Activated T-helper 9 cell treated with anti-CD3 and anti-CD28 coated beads, Interleukin-2, amount 50 U/mL, for 16 hours (primary cell): ENCODE data around the gene NDUFA11.

Source experiments
- DNase-seq: peaks from one replicate; pipeline ENCODE4 v3.0.0-alpha.2; 2020; ENCODE audit warnings: low read depth

NDUFA11 gene

DNA sequence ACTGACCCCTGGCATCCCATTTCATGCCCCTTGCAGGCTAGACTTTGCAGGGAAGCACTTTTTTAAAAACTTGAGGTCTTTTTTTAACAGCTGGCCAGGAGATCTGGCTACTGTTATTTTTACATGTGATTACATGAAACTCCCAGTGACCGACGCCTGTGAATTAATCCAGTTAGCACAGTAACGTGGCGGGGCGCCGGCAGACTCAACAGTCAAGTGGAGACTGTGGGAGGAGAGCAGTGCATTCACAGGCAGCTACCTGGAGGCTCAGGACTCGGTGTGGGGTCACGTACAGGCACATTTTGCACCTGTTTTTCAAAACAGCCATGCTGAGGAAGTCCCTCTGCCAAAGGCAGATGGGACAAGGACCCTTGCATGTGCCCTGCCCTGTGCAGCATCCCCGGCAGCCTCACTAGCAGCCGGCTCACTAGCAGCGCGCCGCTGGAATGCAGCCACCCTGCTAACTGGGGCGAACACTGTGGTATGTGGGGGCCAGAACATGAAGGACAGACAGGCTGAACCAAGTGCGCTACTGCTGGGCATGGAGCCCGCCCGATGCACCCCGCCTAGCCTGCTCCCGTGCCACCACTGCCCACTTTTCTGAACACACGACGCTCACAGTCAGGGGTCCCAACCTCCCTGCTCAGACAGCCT, 29.1 kb upstream of the NDUFA11 start:
- DNase-seq: no peak

DNA sequence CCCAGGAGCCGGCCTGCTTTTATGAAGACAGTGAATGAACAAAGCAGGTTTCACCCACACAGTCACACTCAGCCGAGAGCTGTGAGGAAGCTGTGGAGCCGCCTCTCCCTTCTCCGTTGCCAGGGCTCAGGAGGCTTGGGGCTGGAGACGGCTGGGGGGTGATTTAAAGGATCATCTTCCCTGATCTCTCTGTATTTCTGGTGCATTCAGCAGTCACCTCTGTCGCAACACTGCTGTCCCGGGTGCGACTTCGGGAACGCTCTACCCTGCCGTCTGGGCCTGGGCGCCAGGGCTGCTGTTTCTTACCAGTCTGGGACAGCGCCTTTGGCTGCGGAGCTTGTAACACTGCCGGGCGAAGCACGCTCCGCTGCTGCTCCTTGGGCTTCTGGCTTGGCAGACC, 28.6 kb upstream of the NDUFA11 start:
- DNase-seq: no peak

DNA sequence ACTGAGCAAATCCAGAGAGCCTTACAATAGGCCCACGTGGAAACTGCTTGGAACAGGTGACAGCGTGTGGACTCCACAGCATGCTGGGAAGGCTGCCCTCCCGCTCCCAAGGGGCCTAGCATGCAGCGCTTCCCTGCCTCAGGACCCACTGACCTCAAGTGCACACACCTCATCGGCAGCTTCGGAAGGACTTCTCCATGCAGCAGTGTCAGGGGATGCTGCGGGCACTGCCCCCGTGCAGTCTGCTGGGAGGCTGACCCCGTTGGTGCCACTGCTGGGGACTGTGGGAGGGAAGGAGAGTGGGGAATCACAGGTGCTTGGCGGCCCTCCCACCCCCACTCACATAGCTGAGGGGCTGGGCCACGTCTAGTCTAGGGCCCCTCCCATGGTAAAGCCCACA, 27.7 kb upstream of the NDUFA11 start:
- DNase-seq: no peak

DNA sequence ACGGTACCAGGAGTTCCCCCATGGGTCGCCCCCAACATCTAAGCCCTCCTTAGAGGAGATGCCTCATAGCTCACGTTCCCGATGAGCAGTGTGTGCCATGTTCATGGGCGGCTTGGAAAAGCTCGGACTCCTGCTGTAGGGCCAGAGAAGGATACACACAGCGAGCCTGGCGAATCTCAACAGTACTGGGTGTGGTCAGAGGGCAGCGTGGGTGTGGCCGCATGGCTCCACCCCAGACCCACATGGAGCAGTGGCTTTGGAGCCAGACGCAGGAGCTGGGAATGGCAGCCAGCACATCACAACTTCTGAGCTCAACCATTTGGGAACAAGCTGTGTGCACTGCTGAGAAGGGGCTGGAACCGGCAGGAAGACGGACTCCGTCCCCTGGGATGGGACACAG, 26.0 kb upstream of the NDUFA11 start:
- no peak for DNase-seq

- no peak for DNase-seq
Measured at GRCh38 chr19:5929179-5929578, 25.6 kb upstream of the NDUFA11 start.

DNA sequence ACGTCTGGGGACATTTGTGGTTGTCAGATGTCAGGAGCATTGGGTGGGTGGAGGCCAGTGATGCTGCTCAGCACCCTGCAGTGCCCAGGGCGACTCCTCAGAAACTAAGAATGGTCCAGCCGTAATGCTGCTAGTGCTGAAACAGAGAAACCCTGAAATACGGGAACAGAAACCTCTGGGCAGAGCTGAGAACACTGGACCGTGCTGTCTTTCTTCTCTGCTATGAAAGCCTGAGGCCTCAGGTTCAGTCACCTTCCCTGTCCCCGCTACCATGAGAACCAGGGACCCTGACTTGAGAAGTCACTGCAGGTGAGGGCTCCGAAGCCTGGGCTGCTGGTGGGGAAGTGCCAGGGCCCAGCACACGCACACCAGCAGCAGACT, 23.8 kb upstream of the NDUFA11 start:
- DNase-seq: no peak

DNA sequence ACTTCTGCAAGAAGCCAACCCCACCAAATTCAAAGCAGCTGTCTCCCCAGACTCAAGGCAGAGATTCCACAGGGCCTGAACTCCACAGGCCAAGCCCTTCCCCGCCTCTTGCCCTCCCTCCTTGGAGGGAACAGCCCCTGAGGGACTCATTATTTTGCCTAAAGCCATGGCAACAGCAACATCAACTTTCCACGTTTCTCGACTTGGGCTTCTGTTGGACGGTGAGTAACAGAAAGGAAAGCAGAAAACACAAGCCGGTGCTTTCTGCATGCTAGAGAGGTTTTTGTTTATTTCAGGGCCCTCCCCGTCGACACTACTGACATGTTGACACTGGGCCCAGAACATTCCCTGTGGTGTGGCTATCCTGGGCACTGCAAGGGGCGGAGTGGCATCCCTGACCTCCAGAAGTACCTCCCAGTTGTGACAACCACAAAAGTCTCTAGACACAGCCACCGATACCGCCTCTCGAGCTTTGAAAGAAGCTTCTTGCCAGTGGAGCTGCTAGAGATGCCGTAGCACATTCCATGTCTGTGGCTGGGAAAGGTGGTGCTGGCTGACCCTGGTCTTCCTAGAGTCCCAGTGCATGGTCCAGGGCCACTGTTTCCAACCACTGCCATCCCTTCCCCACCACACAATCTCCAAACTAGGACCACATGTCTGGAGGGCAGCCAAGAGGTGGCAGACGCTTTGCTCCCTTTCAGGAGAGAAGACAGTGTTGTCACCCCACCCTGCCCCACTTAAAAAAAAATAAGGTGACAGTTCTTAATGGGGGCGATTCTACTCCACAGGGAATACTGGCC, 23.3 kb upstream of the NDUFA11 start:
- DNase-seq: no peak

DNA sequence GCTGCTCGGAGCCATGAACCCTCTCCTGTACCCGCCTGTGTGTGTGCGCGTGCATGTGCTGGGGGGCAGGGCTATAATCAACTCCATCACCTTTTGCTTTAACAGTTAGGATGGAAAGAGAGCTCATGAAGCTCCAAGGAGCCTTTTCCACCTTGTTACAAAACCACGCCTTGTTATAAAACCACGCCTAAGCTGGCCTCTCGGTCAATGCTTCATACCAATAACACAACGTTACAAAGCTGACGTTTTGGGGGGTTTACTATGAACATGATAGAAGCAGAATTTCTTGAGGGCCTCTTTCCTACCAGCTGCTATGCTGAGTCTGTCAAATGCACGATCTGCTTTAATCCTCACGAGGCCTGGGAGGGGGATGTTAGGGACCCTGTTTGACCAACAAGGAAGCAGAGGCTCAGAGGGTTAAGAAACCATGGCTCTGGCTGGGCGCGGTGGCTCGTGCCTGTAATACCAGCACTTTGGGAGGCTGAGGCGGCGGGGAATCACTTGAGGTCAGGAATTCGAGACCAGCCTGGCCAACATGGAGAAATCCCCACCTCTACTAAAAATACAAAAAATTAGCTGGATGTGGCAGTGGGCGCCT, 22.3 kb upstream of the NDUFA11 start:
- DNase-seq: no peak

- DNase-seq: no peak
Measured at GRCh38 chr19:5923356-5923755, 19.8 kb upstream of the NDUFA11 start.

DNA sequence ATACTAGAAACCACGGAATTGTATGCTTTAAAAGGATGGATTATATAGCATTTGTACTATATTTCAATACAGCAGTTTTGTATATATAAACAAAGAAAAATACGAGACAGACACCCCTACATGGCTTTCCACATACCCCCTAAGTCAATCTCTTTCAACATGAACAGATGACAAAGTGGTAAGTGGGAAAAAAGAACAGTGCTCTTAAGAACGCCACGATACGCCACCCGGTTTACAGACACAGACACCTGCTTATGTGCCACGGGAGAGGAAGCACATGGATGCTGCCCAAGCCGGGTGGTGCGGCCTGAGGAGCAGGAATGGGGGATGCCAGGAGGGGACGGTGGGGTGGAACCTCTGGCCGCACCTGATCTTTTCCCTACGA, 18.6 kb upstream of the NDUFA11 start:
- no peak for DNase-seq

- DNase-seq: no peak
Measured at GRCh38 chr19:5921516-5922160, 18.0 kb upstream of the NDUFA11 start.

DNA sequence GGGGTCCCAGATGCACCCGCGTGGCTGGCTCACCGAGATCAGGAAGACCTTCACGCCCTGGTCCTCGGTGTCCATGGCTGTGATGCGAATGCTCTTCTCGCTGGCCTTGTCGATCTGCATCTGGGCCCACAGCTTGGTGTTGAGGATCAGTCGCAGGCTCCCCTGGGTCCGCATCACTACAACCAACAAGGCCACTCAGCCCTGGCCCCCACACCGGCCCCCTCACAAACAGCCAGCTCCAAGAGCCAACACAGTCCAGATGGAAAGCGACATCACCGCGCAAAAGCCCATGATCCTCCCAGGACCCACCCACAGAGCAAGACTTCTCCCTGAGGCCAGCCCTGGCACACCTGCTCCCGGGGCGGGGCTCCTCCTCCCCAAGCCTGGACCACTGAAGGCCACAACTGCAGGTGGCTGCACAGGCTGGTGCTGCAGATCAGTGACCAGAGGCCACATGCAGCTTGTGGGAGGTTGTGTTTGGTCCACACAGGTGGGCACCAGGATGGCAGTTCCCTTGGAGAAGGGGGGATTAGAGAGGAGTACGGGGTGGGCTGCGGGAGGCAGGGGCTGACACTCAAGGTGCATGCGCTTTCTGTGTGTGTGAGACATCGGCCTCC, 15.0 kb upstream of the NDUFA11 start:
- no peak for DNase-seq

DNA sequence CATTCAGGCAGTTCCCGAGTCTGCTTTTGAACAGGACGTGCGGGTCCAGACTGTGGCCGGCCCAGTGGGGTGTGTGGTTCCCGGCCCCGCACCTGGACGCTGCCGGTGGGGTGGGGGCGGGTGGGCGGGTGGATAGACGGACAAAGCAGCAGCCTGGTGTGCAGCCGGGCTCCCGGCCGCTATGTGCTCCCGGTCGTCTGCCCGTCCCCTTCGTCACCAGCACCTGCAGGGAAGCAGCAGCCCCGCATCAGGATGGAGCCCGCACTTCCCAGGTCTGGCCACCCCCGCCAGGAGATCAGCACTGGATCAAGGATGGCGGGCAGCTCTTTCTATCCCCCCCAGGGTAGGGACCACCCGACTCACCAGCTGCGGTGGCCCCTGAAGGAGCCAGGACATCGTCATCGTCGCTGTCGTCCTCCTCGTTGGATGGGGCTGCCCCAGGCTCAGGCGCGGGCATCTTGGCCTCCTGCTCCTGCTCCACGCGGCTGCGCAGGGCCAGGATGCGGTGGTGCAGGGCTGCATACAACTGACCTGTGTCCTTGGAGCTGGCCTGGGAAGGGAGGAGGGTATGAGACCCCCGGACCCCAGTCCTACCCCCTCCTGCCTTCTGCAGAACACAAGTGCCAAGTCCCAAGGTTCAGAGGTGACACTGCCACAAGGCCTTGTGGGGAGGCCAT, 14.0 kb upstream of the NDUFA11 start:
- no peak for DNase-seq

GRCh38 chr19:5916181-5916708, 12.7 kb upstream of the NDUFA11 start:
- no peak for DNase-seq

- DNase-seq: no peak
Measured at GRCh38 chr19:5915782-5916165, 12.2 kb upstream of the NDUFA11 start.

DNA sequence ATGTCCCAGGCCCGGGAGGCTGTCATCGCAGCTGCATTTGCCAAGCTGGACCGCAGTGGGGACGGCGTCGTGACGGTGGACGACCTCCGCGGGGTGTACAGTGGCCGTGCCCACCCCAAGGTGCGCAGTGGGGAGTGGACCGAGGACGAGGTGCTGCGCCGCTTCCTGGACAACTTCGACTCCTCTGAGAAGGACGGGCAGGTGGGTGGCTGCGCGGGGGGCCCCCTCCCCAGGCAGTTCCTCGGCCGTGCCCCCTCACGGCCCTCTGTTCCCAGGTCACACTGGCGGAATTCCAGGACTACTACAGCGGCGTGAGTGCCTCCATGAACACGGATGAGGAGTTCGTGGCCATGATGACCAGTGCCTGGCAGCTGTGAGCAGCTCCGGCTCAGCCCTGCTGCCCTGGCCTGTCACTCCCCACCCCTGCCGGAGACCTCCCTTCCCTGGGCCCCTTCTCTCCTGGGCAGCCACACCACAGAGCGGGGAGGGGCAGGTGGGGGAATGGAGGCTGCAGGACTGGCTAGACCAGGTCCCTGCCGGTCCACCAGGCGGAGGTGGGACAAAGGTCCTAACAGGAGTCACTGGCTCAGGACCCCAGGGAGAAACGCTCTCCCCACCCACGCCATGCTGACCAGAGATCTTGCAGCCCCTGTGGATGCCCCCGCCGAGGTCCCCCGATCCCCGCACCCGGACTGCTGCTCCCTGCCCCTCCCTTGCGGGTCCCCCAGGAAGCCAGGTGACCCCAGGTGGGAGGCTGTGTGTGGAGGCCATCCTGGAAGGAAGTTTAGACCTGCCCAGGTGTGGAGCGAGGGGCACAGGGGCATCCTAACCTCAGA, 11.6 kb upstream of the NDUFA11 start:
- no peak for DNase-seq

- DNase-seq: no peak
Measured at GRCh38 chr19:5914358-5914774, 10.8 kb upstream of the NDUFA11 start.

GRCh38 chr19:5913739-5914357, 10.3 kb upstream of the NDUFA11 start, which contains the start of gene CAPS:
CAPS (plus strand) TSS chr19:5914254; CDS start chr19:5914407, 153 bp downstream.
- no peak for DNase-seq

DNA sequence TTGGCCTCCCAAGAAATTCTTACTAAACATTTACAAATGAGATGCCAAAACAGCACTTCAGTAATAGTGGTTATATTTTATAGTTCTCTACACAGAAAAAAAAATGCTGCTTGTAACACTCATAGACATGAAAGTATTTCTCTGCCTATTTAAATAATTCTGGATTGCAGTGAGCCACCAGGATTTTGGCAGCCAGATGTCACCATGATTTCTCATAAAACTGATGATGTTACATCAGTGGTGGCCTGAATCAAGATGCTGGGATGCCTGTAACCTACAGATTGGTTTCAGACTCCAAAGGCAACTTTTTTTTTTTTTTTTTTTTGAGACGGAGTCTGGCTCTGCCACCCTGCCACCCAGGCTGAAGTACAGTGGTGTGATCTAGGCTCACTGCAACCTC, 7.8 kb upstream of the NDUFA11 start:
- no peak for DNase-seq

DNA sequence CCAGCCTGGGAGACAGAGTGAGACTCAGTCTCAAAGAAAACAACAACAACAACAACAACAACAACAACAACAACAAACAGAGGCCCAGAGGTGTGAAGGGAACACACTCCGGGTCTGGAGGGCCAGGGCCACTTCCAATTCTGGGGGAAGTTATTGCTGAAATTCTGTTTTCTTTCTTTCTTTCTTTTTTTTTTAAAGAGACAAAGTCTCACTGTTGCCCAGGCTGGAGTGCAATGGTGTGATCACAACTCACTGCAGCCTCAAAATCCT, 7.0 kb upstream of the NDUFA11 start:
- DNase-seq: no peak
